H9 (cell line): ENCODE results near the gene NPHP1. TPM values are rescaled to one million over a fixed set of nuclear protein-coding genes. Genes with fewer than 3 reads are reported as not detected.

Source experiments
- DNase-seq: peaks from one replicate; pipeline ENCODE4 v3.0.0-alpha.2; 2017
- H2AFZ ChIP-seq: one replicate; pipeline ENCODE4 v1.6.1; 2013; ENCODE audit warnings: mild to moderate bottlenecking, low read length, control low read depth, moderate library complexity
- H2AK5ac ChIP-seq: 2 replicates; pipeline ENCODE4 v1.6.1; 2013; ENCODE audit warnings: low read length, control low read depth, mixed read lengths; ENCODE audit not compliant: insufficient read length
- H2BK120ac ChIP-seq: one replicate; pipeline ENCODE4 v1.6.1; 2013; ENCODE audit warnings: low read depth, mild to moderate bottlenecking, low read length, control low read depth, inconsistent platforms; ENCODE audit not compliant: poor library complexity, severe bottlenecking
- H2BK12ac ChIP-seq: 2 replicates; pipeline ENCODE4 v1.6.1; 2013; ENCODE audit warnings: low read length, control low read depth, mixed read lengths, low read depth; ENCODE audit not compliant: insufficient read length
- H2BK15ac ChIP-seq: 2 replicates; pipeline ENCODE4 v1.6.1; 2013; ENCODE audit warnings: low read depth, low read length, control low read depth
- H2BK20ac ChIP-seq: one replicate; pipeline ENCODE4 v1.6.1; 2013; ENCODE audit warnings: low read depth, mild to moderate bottlenecking, low read length, control low read depth, inconsistent platforms; ENCODE audit not compliant: poor library complexity, severe bottlenecking
- H2BK5ac ChIP-seq: 2 replicates; pipeline ENCODE4 v1.6.1; 2013; ENCODE audit warnings: low read length, control low read depth, mixed read lengths; ENCODE audit not compliant: insufficient read length
- H3K14ac ChIP-seq: 2 replicates; pipeline ENCODE4 v1.6.1; 2013; ENCODE audit warnings: low read length, control low read depth; ENCODE audit not compliant: insufficient read depth
- H3K18ac ChIP-seq: 2 replicates; pipeline ENCODE4 v1.6.1; 2013; ENCODE audit warnings: low read depth, mild to moderate bottlenecking, mixed read lengths, low read length, control low read depth; ENCODE audit not compliant: insufficient read length
- H3K23ac ChIP-seq: 2 replicates; pipeline ENCODE4 v1.6.1; 2013; ENCODE audit warnings: low read length, control low read depth, mixed read lengths, low read depth; ENCODE audit not compliant: insufficient read length
- H3K23me2 ChIP-seq: 2 replicates; pipeline ENCODE4 v1.6.1; 2013; ENCODE audit warnings: low read depth, mild to moderate bottlenecking, mixed read lengths, low read length, control low read depth; ENCODE audit not compliant: insufficient read length, poor library complexity, severe bottlenecking
- H3K27ac ChIP-seq: 2 replicates; pipeline ENCODE4 v1.5.1; 2013; ENCODE audit warnings: low read length, control low read depth, mixed read lengths, low read depth; ENCODE audit not compliant: insufficient read length
- H3K27me3 ChIP-seq: 2 replicates; pipeline ENCODE4 v1.6.1; 2013; ENCODE audit warnings: low read length, control low read depth, inconsistent platforms; ENCODE audit not compliant: insufficient read depth
- H3K4ac ChIP-seq: 2 replicates; pipeline ENCODE4 v1.6.1; 2013; ENCODE audit warnings: low read depth, mild to moderate bottlenecking, control low read depth, inconsistent platforms, low read length, moderate library complexity
- H3K4me1 ChIP-seq: 2 replicates; pipeline ENCODE4 v1.6.1; 2013; ENCODE audit warnings: low read length, control low read depth, inconsistent platforms; ENCODE audit not compliant: insufficient read depth
- H3K4me2 ChIP-seq: 2 replicates; pipeline ENCODE4 v1.6.1; 2013; ENCODE audit warnings: low read length, control low read depth, mixed read lengths; ENCODE audit not compliant: insufficient read length, insufficient read depth
- H3K56ac ChIP-seq: 2 replicates; pipeline ENCODE4 v1.6.1; 2013; ENCODE audit warnings: low read depth, mild to moderate bottlenecking, mixed read lengths, low read length, control low read depth; ENCODE audit not compliant: insufficient read length
- H3K79me1 ChIP-seq: 2 replicates; pipeline ENCODE4 v1.6.1; 2013; ENCODE audit warnings: low read depth, mild to moderate bottlenecking, moderate library complexity, low read length, control low read depth, inconsistent platforms; ENCODE audit not compliant: insufficient read depth, poor library complexity, severe bottlenecking
- H3K79me2 ChIP-seq: 2 replicates; pipeline ENCODE4 v1.6.1; 2013; ENCODE audit warnings: low read length, control low read depth, inconsistent platforms; ENCODE audit not compliant: insufficient read depth
- H3K9ac ChIP-seq: 2 replicates; pipeline ENCODE4 v1.6.1; 2013; ENCODE audit warnings: low read length, control low read depth, mixed read lengths; ENCODE audit not compliant: insufficient read length; ENCODE audit errors: extremely low read depth
- H3K9me3 ChIP-seq: one replicate; pipeline ENCODE4 v1.6.1; 2013; ENCODE audit warnings: low read depth, low read length, inconsistent platforms; ENCODE audit not compliant: control insufficient read depth
- H3T11ph ChIP-seq: one replicate; pipeline ENCODE4 v1.6.1; 2013; ENCODE audit warnings: mild to moderate bottlenecking, low read length, control low read depth, inconsistent platforms
- H4K20me1 ChIP-seq: one replicate; pipeline ENCODE4 v1.6.1; 2013; ENCODE audit not compliant: control insufficient read depth, insufficient read length, insufficient read depth
- H4K5ac ChIP-seq: 2 replicates; pipeline ENCODE4 v1.6.1; 2013; ENCODE audit warnings: low read depth, mild to moderate bottlenecking, mixed read lengths, low read length, control low read depth; ENCODE audit not compliant: insufficient read length
- H4K8ac ChIP-seq: replicated peaks from 2 replicates; pipeline ENCODE4 v1.6.1; 2013; ENCODE audit warnings: low read length, control low read depth, mixed read lengths, low read depth; ENCODE audit not compliant: insufficient read length
- H4K91ac ChIP-seq: 2 replicates; pipeline ENCODE4 v1.6.1; 2013; ENCODE audit warnings: low read depth, mild to moderate bottlenecking, moderate library complexity, mixed read lengths, low read length, control low read depth; ENCODE audit not compliant: insufficient read length
- H3K27ac Mint-ChIP-seq, 3 experiments: 2 replicates in 2 of 3; 3 replicates in 1 of 3; pipeline ENCODE4 v1.8.0; 2020 to 2021; ENCODE audit warnings: mixed read lengths in 3 of 3, mild to moderate bottlenecking in 1 of 3, moderate library complexity in 1 of 3
- H3K27me3 Mint-ChIP-seq: 2 replicates; pipeline ENCODE4 v1.8.0; 2021; ENCODE audit warnings: low read depth, mild to moderate bottlenecking, moderate library complexity, mixed read lengths
- H3K36me3 Mint-ChIP-seq, 3 experiments: 2 replicates in 2 of 3; 3 replicates in 1 of 3; pipeline ENCODE4 v1.8.0; 2020 to 2021; ENCODE audit warnings: low read depth in 3 of 3, mixed read lengths in 3 of 3; ENCODE audit not compliant: insufficient read depth in 1 of 3
- H3K4me1 Mint-ChIP-seq, 2 experiments: 2 replicates each; pipeline ENCODE4 v1.8.0; 2020; ENCODE audit warnings: mixed read lengths in 2 of 2
- H3K4me3 Mint-ChIP-seq, 2 experiments: 2 replicates in 1 of 2; 3 replicates in 1 of 2; pipeline ENCODE4 v1.8.0; 2020 to 2021; ENCODE audit warnings: mild to moderate bottlenecking in 2 of 2, mixed read lengths in 2 of 2, moderate library complexity in 1 of 2
- H3K9me3 Mint-ChIP-seq, 2 experiments: 2 replicates in 1 of 2; 3 replicates in 1 of 2; pipeline ENCODE4 v1.8.0; 2020; ENCODE audit warnings: mild to moderate bottlenecking in 2 of 2, mixed read lengths in 2 of 2, moderate library complexity in 1 of 2
- WGBS: extraction: QIAGEN DNeasy Blood & Tissue Kit; methylation state at CpG from one replicate; pipeline ENCODE4 v1.1.7; 2013; ENCODE audit warnings: missing lambda C conversion rate, low lambda C conversion rate, mixed read lengths; ENCODE audit not compliant: insufficient read length; ENCODE audit errors: extremely low coverage; 5-methylcytosine and 5-hydroxymethylcytosine counted together
- total RNA-seq: library from RNA; stranded (reverse); gene quantifications from 2 replicates; pipeline ENCODE4 v1.2.1, GENCODE V29; 2021
- TF ChIP-seq, protein P1 (sequence below): fragments of 200-600 bp; sonication (generic); conservative IDR thresholded peaks from 3 replicates; pipeline ENCODE4 v1.8.0; 2021; ENCODE audit warnings: antibody characterized with exemption, mild to moderate bottlenecking

NPHP1 gene
- total RNA-seq, 1 experiment from 2014 or later = 2.1 TPM

DNA sequence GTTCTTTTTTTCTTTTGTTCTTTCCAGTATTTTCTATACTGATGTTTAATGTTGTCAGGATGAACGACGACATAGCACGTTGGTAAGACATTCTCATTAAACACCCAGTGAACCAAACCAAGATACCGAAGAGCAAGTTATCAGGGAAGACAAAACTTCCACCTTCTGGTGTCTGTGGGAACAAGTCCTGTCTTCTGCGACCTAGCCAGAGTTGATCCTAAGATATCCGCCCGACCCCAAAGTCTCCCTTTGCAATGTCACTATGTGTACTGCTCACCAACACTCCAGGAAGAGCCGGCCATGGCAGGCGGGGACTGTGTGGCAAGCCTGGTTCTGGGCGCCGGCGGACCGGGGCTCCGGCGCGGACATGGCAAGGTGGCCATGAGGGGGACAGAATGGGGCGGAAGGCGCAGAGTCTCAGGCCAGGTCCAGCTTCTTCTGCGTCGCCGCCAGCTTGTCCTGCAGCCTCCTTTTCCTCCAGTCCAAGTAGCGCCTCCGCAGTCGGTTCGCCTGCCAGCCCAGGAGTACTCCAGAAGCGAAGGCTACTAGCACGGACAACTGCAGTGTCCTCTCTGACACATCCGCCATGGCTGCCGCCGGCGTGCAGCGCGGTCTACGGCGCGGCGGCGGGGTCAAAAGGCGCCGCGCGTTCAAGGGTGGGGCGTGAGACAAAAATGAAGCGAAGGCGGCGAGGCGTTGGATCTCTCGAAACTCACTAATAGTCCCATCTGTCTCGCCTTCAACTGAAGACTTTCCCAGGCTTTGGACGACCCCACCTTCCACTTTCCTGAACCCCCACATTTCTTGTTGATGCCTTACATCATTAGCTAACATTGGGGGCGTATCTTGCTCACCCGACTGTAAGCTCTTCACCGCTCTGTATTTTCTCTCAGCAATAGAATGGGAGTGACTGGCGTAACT, 7.4 kb upstream of the NPHP1 start, which contains the start of gene MTLN:
TSS of gene MTLN (minus strand) at position 610 of the 921 bp plus-strand sequence. CDS start at position 588, 22 bp downstream.
- TF ChIP-seq, protein P1, sequence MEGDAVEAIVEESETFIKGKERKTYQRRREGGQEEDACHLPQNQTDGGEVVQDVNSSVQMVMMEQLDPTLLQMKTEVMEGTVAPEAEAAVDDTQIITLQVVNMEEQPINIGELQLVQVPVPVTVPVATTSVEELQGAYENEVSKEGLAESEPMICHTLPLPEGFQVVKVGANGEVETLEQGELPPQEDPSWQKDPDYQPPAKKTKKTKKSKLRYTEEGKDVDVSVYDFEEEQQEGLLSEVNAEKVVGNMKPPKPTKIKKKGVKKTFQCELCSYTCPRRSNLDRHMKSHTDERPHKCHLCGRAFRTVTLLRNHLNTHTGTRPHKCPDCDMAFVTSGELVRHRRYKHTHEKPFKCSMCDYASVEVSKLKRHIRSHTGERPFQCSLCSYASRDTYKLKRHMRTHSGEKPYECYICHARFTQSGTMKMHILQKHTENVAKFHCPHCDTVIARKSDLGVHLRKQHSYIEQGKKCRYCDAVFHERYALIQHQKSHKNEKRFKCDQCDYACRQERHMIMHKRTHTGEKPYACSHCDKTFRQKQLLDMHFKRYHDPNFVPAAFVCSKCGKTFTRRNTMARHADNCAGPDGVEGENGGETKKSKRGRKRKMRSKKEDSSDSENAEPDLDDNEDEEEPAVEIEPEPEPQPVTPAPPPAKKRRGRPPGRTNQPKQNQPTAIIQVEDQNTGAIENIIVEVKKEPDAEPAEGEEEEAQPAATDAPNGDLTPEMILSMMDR = no peak
- H3K36me3 Mint-ChIP-seq = peaks cover 1 to 8% (median 3%) of the 10 kb centered on the region in 3 experiments; a peak in 4 of 7 replicates
- H3K14ac ChIP-seq = 0 out of 2 replicates have a peak within 1 kb of the TSS, but pooled peaks have one; percentile 71

More for the DNA sequence above, 7.4 kb upstream of the NPHP1 start, which contains the start of gene MTLN:
- Histone ChIP-seq H3K9me3 (peaks cover 5% of the 10 kb centered on the region), H3K79me2 (no peaks in the 10 kb centered on the region), H3T11ph (no peak within 1 kb of the TSS), H2BK120ac (no peak within 1 kb of the TSS), H2BK5ac (no peak within 1 kb of the TSS), H3K9ac (peak within 1 kb of the TSS; percentile 63), H3K23me2 (no peaks in the 10 kb centered on the region), H4K5ac (no peak within 1 kb of the TSS), H3K27me3 (no peaks in the 10 kb centered on the region), H4K8ac (no peak within 1 kb of the TSS), H2AK5ac (no peak within 1 kb of the TSS), H3K23ac (no peak within 1 kb of the TSS), H3K4me2 (peak within 1 kb of the TSS; percentile 39), H3K4me1 (no peaks in the 10 kb centered on the region), H3K56ac (no peak within 1 kb of the TSS), H2BK12ac (no peak within 1 kb of the TSS), H2BK15ac (no peak within 1 kb of the TSS), H3K4ac (no peak within 1 kb of the TSS), H3K18ac (peak within 1 kb of the TSS; percentile 68), H4K91ac (no peak within 1 kb of the TSS), H2AFZ (peak within 1 kb of the TSS; percentile 68), H3K27ac (no peak within 1 kb of the TSS), H3K79me1 (no peaks in the 10 kb centered on the region), H2BK20ac (no peak within 1 kb of the TSS), H4K20me1 (no peaks in the 10 kb centered on the region)
- peaks cover 11% of the 10 kb centered on the region for H3K27me3 Mint-ChIP-seq
- DNase-seq = peak; percentile 70
- no CpG with 5 or more reads among the region's 54 CpGs for WGBS
- no peak within 1 kb of the TSS; a peak in 2 of 7 replicates for H3K27ac Mint-ChIP-seq
- H3K4me1 Mint-ChIP-seq = no peaks in the 10 kb centered on the region
- peaks cover 15 to 28% of the 10 kb centered on the region in 2 experiments for H3K9me3 Mint-ChIP-seq
- H3K4me3 Mint-ChIP-seq = peak within 1 kb of the TSS; percentile 89 to 91
